Retinal pigment epithelial cell (primary cell): Measurements from ENCODE around the gene PIBF1.

Source experiments
- DNase-seq: peaks from one replicate; pipeline ENCODE4 v3.0.0-alpha.2; 2010; ENCODE audit warnings: low read depth
- H3K4me3 ChIP-seq: 2 replicates; pipeline ENCODE4 v1.5.1; 2011; ENCODE audit warnings: mild to moderate bottlenecking, low read length, control low read depth, moderate library complexity
- CTCF ChIP-seq: conservative IDR thresholded peaks from 2 replicates; pipeline ENCODE4 v1.5.1; 2011; ENCODE audit warnings: low read depth, low read length, control low read depth, inconsistent platforms

PIBF1 gene

GRCh38 chr13:72850959-72851677, 69.2 kb downstream of the PIBF1 start:
- DNase-seq = no peak
- TF ChIP-seq CTCF = no peak
- H3K4me3 ChIP-seq = no peak overlapping the region

GRCh38 chr13:72851678-72852014, 69.7 kb downstream of the PIBF1 start:
- no peak for DNase-seq
- no peak overlapping the region for H3K4me3 ChIP-seq
- TF ChIP-seq CTCF = no peak

- no peak for DNase-seq
- TF ChIP-seq CTCF = no peak
- H3K4me3 ChIP-seq = no peak overlapping the region
Measured at GRCh38 chr13:72852207-72852606, 70.3 kb downstream of the PIBF1 start.

- no peak overlapping the region for H3K4me3 ChIP-seq
- DNase-seq = no peak
- TF ChIP-seq CTCF = no peak
Measured at GRCh38 chr13:72853000-72853399, 71.1 kb downstream of the PIBF1 start.

GRCh38 chr13:72864142-72865011, 82.4 kb downstream of the PIBF1 start:
- no peak for DNase-seq
- H3K4me3 ChIP-seq = no peak overlapping the region
- no peak for TF ChIP-seq CTCF

- DNase-seq = no peak
- no peak for TF ChIP-seq CTCF
- no peak overlapping the region for H3K4me3 ChIP-seq
Measured at GRCh38 chr13:72868229-72868628, 86.3 kb downstream of the PIBF1 start.

GRCh38 chr13:72875233-72875632, 93.3 kb downstream of the PIBF1 start:
- no peak for TF ChIP-seq CTCF
- no peak for DNase-seq
- H3K4me3 ChIP-seq = no peak overlapping the region
